HG03571 (cell line): ENCODE measurements around the gene FREM1.
"Not testable (repeated sequence)": the region's sequence is repeated elsewhere in the genome, so short reads cannot be mapped to it uniquely, and the experiment has no call there.

Source experiments
- ATAC-seq: cut with Tn5 transposase; IDR thresholded peaks from one replicate; pipeline ENCODE4 v1.9.1; 2021; ENCODE audit not compliant: unreplicated experiment

Gene FREM1, protein sequence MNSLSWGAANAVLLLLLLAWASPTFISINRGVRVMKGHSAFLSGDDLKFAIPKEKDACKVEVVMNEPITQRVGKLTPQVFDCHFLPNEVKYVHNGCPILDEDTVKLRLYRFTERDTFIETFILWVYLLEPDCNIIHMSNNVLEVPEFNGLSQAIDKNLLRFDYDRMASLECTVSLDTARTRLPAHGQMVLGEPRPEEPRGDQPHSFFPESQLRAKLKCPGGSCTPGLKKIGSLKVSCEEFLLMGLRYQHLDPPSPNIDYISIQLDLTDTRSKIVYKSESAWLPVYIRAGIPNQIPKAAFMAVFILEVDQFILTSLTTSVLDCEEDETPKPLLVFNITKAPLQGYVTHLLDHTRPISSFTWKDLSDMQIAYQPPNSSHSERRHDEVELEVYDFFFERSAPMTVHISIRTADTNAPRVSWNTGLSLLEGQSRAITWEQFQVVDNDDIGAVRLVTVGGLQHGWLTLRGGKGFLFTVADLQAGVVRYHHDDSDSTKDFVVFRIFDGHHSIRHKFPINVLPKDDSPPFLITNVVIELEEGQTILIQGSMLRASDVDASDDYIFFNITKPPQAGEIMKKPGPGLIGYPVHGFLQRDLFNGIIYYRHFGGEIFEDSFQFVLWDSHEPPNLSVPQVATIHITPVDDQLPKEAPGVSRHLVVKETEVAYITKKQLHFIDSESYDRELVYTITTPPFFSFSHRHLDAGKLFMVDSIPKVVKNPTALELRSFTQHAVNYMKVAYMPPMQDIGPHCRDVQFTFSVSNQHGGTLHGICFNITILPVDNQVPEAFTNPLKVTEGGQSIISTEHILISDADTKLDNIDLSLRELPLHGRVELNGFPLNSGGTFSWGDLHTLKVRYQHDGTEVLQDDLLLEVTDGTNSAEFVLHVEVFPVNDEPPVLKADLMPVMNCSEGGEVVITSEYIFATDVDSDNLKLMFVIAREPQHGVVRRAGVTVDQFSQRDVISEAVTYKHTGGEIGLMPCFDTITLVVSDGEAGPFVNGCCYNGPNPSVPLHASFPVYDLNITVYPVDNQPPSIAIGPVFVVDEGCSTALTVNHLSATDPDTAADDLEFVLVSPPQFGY (N-terminal part only)

DNA sequence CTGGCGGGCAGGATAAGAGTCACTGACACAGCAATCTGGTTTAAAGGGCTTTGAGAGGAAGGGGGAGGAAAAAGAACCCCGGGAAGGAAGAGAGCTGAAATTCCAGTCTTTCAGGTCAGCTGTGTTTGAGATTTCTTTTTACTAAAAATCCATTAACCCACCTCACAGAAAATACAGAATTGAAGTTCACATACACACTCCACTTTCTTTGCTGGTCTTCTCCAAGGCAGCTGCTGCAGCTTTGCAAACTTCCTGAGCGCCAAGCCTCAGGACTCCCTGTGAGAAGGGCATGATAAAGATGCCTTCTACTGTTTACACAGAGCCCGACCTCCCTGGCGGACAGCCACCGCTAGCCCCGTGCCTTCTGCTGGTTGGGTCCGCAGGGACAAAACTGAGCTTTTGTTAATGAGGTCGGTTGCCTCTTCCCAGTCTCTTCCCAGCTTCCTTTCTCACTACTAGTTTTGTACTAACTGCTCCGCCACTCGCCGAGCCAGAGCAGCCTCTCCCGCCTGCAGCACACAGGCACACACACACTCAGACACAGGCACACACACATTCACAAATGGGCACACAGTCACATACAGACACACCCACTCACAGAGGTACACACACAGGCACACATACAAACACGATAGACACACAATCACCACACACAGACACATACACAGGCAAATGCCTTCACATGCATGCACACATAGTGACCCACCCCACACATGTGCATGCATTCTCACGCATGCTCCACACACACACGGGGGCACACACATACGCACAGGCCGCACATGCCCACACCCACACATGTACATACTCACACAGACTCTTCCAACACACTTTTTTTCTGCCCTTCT lies at the start of gene FREM1:
Gene FREM1 (minus strand): TSS at position 468 of the 845 bp plus-strand sequence. CDS start 41,451 bp downstream, outside the sequence.
- ATAC-seq = no peak

DNA sequence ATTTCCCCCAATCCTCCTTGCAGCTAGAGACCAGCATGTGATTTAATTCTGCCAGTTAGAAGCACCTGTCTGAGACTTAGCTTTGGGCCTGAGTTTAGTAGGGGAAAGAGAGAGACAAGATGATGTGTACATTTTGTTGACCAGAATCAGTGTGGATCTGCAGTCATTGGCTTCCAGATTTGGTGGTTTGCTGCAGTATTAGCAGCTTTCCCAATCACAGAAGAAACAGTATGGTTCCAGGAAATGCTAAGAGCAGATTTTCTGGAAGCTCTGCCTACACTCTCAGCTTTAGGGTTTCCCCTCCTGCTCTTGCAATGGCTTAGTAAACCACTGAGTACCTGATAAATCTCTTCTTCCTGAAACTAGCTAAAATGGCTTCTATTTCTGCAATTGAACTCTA lies 48.8 kb upstream of the FREM1 start:
- no peak for ATAC-seq

DNA sequence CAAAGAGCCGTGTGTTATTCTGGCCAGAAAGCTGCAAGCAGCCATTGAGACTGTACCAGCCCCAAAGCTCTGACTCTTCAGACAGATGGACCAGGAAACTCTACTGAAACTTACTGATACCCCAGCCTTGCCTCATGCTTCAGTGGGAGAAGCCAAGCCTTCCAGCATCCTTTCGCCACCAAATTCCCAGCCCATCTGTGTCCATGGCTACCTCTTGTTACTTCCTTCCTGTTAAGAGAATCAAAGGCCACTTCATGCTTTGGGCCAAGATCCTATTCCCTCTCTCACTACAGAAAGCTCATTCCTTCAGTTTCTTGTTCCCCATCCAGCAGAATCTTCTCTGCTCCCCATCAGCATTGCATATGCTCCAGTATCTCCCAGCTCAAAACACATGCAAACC lies 46.9 kb upstream of the FREM1 start:
- ATAC-seq = no peak

DNA sequence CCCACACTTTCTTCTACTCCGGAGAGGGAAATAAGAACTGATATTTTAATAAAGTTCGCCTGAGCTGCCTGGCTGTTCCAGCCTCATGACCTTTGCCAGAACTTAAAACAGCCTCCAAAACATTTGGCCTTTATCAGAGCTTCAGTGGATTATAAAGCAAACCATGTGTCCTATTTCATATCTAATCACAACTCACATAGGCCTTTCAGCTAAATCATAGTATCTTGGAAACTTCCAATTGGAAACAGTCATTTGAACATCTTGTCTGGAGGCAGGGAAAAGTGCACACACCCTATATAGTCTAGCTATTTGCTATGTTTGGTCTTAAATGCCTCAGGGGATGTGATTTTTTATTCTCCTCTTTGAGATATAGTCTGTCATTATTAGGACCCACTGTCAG lies 46.0 kb upstream of the FREM1 start:
- no peak for ATAC-seq

DNA sequence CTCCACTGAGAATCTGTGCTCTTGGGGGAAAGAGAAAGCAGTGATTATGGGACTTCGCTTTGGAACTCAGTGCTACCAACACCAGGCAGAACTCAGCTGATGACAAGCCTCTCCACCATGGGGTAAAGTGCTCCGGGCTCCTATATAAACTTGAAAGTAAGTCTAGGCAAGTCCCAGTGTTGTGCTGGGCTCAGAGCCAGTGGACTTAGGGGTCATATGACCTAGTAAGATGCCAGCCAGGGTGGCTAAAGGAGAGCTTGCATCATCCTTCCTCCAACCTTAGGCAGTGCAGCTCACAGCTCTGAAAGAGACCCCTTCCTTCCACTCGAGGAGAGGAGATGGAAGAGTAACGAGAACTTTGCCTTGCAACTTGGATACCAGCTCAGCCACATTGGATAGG lies 35.1 kb upstream of the FREM1 start:
- no peak for ATAC-seq

DNA sequence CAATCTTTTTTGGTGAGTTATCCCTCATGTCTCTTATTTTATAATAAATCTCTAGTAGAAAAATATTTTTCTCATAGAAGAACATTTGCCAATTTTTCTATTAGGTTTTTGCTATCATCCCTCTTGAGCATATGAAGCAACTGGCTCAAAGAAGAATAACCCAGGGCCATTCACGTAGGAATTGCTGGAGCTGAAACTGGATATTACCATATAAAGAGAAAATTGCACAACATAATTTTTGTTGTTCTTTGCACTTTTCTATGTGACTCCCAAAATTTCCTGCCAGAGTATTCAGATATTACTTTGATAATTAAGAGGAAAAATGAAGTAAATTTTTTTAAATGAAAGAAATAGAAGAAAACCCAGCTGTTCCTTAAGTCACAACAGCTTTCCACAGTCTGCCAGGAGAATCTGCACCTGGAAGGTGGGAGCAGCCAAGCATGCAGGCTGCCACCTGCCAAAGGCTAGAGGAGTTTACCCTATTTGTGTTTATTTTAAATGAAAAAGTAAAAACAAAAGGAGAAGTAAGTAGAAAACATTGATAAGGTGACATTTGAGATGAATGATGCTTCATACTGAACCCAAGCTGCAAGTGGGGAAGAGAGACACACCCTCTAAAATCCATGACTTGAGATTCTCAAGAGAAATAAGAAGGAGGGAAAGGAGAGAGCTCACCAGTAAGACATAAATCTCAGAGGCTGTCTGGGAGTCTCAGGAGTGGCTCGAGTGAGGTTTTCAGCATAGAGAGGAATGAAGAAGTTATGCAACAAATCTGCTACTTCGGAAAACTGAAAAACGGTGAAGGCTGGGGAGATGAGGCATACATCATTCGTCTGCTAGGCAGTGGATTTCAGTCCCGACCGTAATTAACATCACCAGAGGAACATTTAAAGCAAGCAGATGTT lies 31.5 kb upstream of the FREM1 start:
- no peak for ATAC-seq

DNA sequence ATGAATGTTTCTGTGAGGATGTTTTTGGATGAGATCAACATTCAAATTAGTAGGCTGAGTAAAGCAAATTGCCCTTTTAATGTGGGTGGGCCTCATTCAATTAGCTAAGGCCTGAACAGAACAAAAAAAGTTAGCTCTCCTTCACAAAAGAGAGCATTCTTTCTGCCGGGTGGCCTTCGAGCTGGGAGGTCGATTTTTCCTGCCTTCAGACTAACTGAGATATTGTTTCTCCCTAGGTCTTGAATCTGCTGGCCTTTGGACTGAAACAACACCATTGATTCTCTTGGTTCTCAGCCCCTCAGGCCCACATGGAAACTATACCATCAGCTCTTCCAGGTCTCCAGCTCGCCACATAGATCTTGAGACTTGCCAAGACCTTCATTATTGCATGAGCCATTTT lies 29.1 kb upstream of the FREM1 start:
- ATAC-seq = no peak

DNA sequence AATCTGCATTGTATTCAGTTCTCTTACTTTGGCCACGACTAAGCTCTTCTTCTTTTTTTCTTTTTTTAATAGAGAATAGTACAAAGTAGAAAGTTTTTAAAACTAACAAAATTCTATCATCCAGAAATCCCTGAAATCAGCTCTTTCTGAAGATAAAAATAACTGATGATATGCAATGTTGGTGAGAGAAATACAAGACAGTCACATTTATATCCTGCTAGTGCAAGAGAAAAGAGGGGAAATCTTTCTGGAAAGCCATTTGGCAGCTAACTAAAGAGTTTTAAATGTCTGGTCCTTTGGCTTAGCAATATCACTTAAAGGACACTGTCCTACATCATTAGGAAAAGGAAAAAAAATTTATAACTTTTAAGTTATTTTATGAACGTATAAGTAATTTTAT lies 27.0 kb upstream of the FREM1 start:
- ATAC-seq = no peak

DNA sequence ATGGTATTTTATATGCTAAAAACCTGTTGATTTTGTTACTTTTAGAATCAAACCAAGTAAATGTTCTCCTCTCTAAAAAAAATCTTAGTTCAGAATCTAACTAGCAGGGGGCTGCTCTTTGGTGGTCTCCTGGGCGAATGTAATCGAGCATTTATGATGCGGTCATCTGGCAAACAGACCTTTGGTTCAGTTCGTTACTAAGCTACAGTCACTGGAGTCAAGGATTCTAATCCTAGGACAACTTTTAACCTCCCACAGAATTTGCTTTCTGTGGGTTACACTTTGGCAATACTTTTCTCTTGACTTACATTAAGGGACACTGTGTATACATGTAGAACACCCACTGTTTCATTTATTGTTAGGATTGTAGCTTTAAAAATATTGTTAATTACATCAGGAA lies 26.3 kb upstream of the FREM1 start:
- ATAC-seq = no peak

DNA sequence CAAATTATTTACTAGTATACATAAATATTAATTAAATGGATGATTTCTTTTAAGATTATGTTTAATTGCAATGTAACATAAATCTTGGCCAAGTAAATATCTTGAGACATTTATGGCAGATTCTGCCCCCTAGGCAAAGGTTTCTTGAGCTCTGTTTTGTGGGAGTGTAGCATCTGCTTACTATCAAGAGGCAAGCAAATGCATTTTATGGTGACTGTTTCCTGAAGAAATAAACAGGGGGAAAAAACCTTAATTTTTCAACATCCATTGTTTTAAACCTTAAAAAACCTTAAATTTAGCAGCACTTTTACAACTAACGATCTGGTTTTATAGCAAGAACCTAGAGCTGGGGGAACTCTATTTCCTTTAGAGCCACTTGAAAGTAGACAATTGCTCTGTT lies 25.7 kb upstream of the FREM1 start:
- no peak for ATAC-seq

DNA sequence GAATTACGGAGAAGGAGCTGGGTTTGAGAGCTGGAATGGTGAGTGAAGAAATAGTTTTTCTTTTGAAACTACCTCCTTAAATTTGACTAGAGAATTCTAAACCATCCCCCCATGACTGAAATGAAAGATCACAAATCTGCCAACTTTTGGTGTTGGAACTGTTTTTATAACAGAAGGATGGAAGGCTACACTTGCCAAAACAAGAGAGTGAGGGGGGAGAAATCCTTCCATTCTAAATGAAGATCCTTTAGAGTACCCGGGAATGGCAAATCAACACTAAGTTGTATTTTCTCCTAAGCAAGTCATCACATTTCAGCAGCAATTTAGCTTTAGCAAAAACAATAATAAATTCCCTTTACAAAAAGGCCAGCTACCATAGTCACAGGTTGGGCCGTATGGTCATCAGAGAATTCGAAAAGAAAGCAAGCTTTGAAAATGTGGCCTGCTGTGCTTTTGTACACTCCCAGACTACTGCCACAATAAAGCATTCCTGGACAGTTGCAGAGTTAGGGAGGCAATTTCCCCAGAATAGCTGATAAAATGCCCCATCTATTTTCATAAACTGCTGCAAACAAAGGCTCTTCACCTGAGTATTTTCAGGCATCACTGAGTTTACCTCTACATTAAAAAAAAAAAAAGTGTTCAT lies 25.0 kb upstream of the FREM1 start:
- ATAC-seq = no peak

DNA sequence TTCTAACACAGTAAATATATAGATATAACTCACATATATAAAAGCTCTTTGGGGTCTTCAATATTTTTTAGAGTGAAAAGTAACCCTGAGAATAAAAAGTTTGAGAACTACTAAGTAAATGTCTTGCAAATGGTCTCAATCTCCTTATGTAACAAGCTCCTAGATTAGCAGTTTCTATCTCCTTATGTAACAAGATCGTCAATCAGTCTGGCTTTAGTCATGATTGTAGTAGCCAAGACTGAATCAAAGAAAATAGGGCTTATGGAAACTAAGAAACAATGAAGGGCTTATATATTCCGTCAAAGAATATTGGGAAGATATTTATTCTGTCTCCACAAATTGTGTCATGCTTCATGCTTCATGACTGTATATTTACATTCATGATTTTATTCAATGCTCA lies 22.4 kb upstream of the FREM1 start:
- ATAC-seq = no peak

DNA sequence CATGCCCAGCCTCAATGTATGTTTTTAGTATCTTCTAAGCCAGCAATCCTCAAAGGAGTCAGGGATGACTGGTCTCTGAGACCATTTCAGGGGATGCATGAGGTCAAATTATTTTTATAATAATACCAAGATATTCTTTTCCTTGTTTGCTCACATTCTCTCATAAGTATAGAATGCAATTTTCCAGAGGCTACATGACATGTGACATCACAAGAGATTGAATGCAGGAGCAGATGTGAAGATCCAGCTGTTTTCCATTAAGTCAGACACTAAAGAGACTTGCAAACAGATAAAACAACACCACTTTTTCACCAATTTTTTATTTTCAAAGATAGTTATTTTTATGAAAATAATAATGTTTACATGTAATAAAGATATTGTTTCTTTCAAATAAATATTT lies 22.0 kb upstream of the FREM1 start:
- no peak for ATAC-seq

DNA sequence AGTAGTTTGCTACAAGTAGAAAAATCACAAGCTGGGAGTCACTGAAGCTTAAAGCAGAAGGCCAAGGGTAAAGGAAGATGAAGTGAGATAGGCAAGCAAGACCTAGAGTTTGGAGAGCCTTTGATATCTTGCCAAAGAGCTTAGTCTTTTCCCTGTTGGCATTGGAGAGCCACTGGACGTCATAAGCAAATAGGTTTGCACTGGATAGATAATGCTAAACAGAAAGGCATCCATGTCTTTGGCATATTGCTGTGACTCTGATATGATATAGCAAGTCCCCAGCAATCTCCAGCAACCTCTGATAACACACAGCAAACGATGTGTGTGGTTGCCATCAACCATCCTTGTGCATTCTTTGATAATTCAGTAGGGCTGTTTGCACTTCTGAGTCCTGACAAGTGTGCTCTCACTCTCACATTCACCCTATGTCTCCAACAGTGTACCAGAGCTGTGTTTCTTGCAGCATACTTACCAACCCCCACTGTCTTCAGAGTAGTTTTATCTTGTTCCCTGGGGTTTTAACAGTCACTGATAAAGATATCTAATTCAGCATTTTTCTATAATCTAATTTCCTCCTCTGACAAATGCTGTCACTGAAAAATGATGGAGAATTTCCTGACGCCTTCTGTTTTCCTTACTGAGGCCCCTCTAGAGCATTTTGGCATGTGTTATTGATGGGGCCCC lies 16.9 kb upstream of the FREM1 start:
- no peak for ATAC-seq

DNA sequence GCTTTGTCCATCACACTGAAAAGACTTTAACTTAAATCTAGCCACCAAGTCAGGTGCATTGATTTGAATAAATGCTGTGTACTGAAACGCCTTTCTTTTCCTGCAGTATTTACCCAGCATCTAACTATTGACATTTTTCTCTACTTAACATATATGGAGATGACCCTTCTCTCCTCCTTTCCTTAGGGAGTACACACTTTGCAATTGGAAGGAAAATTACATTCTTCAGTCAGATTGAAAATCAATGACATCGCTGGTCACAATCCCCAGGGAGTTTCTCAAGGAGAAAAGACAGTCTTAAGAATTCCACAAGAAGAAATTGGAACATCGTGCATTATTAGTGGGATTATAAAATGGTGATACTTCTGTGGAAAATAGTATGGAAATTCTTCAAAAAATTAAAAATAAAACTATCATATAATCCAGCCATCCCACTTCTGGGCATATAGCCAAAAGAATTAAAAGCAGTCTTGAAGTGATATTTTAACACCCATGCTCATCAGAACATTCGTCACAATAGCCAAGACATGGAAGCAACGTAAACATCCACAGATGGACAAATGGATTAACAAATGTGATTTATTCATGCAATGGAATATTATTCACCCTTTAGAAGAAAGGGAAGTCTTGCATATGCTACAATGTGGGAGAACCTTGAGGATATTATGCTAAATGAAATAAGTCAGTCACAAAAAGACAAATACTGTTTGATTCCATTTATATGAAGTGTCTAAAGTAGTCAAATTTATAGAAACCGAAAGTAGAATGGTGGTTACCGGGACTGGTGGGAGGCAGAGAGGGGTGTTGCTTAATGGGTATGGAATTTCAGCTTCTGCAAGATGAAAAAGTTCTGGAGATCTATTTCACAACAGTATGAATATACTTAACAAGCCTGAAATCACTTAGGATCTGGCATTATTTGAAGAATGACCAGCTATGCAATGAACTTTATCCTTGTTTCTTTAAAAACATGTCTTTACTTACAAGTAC lies 14.3 kb upstream of the FREM1 start:
- ATAC-seq = no peak

DNA sequence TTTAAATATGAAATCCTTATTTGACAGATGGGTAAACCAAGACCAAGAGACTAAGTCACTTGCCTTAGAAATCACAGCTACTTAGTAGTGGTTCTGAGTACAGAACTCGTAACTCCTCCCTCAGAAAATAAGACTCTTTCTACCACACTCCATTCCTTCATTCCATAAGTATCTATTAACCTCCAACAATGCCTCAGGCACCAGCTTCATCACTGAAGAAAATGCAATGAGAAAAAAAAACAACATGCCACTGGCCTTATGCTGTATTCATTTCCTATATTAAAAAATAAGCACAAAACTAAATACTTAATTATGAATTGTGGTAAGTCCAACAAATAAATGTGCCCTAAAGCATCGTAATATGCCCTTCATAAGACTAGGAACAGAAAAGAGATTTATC lies 13.5 kb upstream of the FREM1 start:
- no peak for ATAC-seq

DNA sequence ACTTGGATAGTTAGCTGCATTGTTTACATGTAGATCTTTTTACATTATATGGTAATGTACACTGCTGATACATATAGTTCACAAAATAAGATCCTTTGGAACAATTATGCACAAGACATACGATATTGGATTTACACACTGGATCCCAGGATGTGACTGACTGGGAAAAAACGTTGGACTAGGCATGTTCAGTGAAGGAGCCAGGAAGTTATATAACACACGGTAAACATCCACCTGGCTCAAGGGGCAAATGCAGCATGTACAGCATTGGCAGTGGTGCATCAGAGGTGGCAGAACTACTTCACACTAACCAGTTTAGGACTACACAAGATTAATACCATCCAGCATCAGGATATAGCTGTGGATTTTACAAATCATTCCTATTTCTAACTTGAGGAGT lies 10.6 kb upstream of the FREM1 start:
- not testable (repeated sequence) for ATAC-seq

DNA sequence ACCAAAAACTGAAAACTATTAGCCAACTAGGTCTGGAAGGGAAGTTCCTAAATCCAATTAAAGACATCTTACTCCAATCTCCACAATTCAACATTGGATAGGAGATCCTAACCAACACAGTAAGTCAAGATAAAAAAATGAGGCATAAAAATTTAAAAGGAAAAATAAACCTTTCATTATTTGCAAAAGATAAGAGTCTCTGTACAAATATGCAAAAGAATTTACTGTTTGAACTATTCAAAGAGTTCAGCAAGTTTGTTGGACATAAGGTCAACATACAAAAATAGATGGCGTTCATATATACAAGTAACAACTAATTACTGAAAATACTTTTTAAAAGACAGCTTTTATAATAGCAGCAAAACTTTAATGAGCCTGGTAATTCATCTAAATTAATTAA lies 3.1 kb upstream of the FREM1 start:
- no peak for ATAC-seq
